ENCODE measurements around the gene PURA. TPM values are rescaled to one million over a fixed set of nuclear protein-coding genes. Genes with fewer than 3 reads are reported as not detected.

The PURA gene
- total and polyA plus RNA-seq, 4 experiments from 2014 or later: 2.5 to 36.2 (median 18.0) TPM

DNA sequence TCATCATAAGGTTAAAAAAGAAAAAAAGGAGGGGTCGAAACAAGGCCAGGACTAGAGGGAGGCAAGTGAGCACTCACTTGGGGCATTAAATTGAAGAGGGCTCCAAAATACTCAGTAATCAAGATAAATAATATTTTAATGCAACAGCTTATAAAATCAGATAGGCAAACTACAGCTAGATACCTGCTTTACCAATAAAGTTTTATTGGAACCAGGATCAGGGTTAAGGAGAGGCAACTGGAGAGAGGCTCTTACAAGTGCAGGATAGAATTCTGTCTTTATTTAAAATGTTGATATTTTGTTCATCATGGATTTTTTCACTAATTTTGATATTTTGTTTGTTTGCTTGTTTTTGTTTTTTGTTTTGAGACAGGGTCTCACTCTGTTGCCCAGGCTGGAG is 30.3 kb upstream of the PURA start:
- no peaks in the 10 kb centered on the region for H3K4me1 Mint-ChIP-seq
- H3K27me3 ChIP-seq (ENCODE audit: insufficient read depth, low read length): no peaks in the 10 kb centered on the region
- no peak overlapping the region for H3K27ac ChIP-seq (ENCODE audit: low read depth, low read length)
- H3K36me3 Mint-ChIP-seq: no peaks in the 10 kb centered on the region
- no peak for DNase-seq
- no peaks in the 10 kb centered on the region for H3K9me3 Mint-ChIP-seq
- no peaks in the 10 kb centered on the region for H3K4me1 ChIP-seq (ENCODE audit: insufficient read depth, low read length)
- H3K27me3 Mint-ChIP-seq: peaks cover 11 to 21% of the 10 kb centered on the region in 2 donors
- ChIA-PET POLR2A (ENCODE audit: partially characterized antibody) (no interaction called here), CTCF (ENCODE audit: partially characterized antibody) (interaction anchor here (1.0 to 1.5 kb wide), 3 partner anchors 11 to 60 kb away, joined by 3 read pairs; no protein-coding TSS in a partner anchor)
- no peaks in the 10 kb centered on the region for H3K36me3 ChIP-seq (ENCODE audit: insufficient read depth, low read length)
- intact Hi-C loops (cut with micrococcal nuclease): no loop called here
- H3K9me3 ChIP-seq (ENCODE audit: control insufficient read depth in 1 of 2, low read length in 2 of 2): no peaks in the 10 kb centered on the region
- no peak overlapping the region for H3K27ac Mint-ChIP-seq
- no peak overlapping the region for H3K4me3 Mint-ChIP-seq
- H3K4me3 ChIP-seq (ENCODE audit: low read length in 2 of 2): no peak overlapping the region

DNA sequence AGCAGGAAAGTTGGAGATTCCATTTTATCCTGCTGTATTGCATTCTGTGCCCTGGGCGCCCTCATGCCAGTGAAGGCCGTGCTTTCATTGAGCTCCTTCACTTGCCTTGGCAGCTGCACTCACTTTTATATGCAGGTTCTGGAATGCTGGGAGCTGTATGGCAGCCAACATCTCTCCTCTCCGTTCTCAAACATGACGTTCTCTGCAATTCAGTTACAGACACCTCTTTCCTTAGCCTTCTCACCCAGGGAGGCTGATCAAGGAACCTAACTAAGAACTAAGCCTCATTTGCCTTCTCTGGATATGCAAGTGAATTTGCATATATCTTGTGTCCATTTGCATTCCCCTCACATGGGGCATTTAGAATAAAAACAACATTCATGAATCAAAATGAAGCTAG is 29.4 kb upstream of the PURA start:
- intact Hi-C loops (cut with micrococcal nuclease): no loop called here
- no peaks in the 10 kb centered on the region for H3K27me3 ChIP-seq (ENCODE audit: insufficient read depth, low read length)
- H3K27ac ChIP-seq (ENCODE audit: low read depth, low read length): no peak overlapping the region
- H3K4me1 ChIP-seq (ENCODE audit: insufficient read depth, low read length): no peaks in the 10 kb centered on the region
- H3K36me3 ChIP-seq (ENCODE audit: insufficient read depth, low read length): no peaks in the 10 kb centered on the region
- no peak for DNase-seq
- Mint-ChIP-seq H3K9me3 (peaks cover 0 to 7% (median 5%) of the 10 kb centered on the region in 8 donors), H3K27ac (no peak overlapping the region), H3K27me3 (peaks cover 9 to 16% of the 10 kb centered on the region in 2 donors), H3K4me3 (no peak overlapping the region), H3K36me3 (no peaks in the 10 kb centered on the region), H3K4me1 (no peaks in the 10 kb centered on the region)
- POLR2A ChIA-PET (ENCODE audit: partially characterized antibody): no interaction called here
- H3K4me3 ChIP-seq (ENCODE audit: low read length in 2 of 2): no peak overlapping the region
- CTCF ChIA-PET (ENCODE audit: partially characterized antibody): interaction anchor here (1.4 to 1.5 kb wide), 2 partner anchors 22 to 59 kb away, joined by 3 read pairs; no protein-coding TSS in a partner anchor
- H3K9me3 ChIP-seq (ENCODE audit: control insufficient read depth in 1 of 2, low read length in 2 of 2): peaks cover 0 to 4% of the 10 kb centered on the region in 2 donors

DNA sequence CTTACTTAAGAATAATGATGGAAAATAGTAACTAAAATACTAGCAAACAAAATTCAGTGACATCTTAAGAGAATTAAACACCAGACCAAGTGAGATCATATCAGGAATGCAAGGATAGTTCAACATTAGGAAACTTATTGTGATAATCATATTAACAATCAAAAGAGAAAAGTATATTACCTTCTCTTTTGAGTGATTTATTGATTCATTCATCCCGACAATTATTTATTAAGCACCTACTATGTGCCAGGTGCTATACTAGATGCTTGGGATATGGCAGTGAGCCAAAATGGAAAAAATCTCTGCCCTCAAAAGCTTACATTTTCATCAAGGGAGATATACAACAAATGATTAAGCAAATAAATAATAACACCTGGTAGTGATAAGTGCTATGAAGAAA is 23.7 kb upstream of the PURA start:
- ChIA-PET POLR2A (ENCODE audit: partially characterized antibody) (no interaction called here), CTCF (ENCODE audit: partially characterized antibody) (no interaction called here)
- Histone ChIP-seq H3K27me3 (ENCODE audit: insufficient read depth, low read length) (no peaks in the 10 kb centered on the region), H3K4me3 (ENCODE audit: low read length in 2 of 2) (no peak overlapping the region), H3K4me1 (ENCODE audit: insufficient read depth, low read length) (no peaks in the 10 kb centered on the region), H3K27ac (ENCODE audit: low read depth, low read length) (no peak overlapping the region), H3K9me3 (ENCODE audit: control insufficient read depth in 1 of 2, low read length in 2 of 2) (peaks cover 0 to 13% of the 10 kb centered on the region in 2 donors), H3K36me3 (ENCODE audit: insufficient read depth, low read length) (no peaks in the 10 kb centered on the region)
- Mint-ChIP-seq H3K4me3 (no peak overlapping the region), H3K36me3 (peaks cover 6 to 11% of the 10 kb centered on the region in 2 donors), H3K4me1 (no peaks in the 10 kb centered on the region), H3K27me3 (peaks cover 14 to 18% of the 10 kb centered on the region in 2 donors), H3K9me3 (peaks cover 0 to 28% (median 22%) of the 10 kb centered on the region in 8 donors), H3K27ac (no peak overlapping the region)
- intact Hi-C loops (cut with micrococcal nuclease): no loop called here
- no peak for DNase-seq

DNA sequence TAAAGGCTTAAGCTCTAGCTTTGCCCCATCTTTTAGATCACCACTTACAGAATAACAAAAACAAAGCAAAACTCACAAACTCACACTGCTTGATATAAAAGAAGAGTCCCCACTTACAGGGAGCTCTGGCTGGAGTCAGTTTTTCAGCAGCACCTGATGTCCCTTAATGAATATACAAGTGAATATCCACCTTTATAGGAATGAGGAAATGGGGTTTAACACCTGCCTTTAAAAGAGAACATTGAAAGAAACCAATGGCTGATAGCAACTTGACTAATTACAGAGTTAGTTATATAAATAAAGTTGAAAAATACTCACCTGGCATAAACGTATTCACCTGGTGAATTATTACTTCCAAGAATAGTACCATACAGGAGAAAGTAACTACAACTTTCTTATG is 20.7 kb upstream of the PURA start:
- Histone ChIP-seq H3K4me3 (ENCODE audit: low read length in 2 of 2) (no peak overlapping the region), H3K9me3 (ENCODE audit: control insufficient read depth in 1 of 2, low read length in 2 of 2) (peaks cover 0 to 13% of the 10 kb centered on the region in 2 donors), H3K27ac (ENCODE audit: low read depth, low read length) (no peak overlapping the region), H3K4me1 (ENCODE audit: insufficient read depth, low read length) (no peaks in the 10 kb centered on the region), H3K36me3 (ENCODE audit: insufficient read depth, low read length) (no peaks in the 10 kb centered on the region), H3K27me3 (ENCODE audit: insufficient read depth, low read length) (no peaks in the 10 kb centered on the region)
- intact Hi-C loops (cut with micrococcal nuclease): no loop called here
- Mint-ChIP-seq H3K4me1 (no peaks in the 10 kb centered on the region), H3K4me3 (no peak overlapping the region), H3K27ac (no peak overlapping the region), H3K9me3 (peaks cover 0 to 28% (median 22%) of the 10 kb centered on the region in 8 donors), H3K36me3 (peaks cover 6 to 11% of the 10 kb centered on the region in 2 donors), H3K27me3 (peaks cover 13 to 15% of the 10 kb centered on the region in 2 donors)
- DNase-seq: no peak
- CTCF ChIA-PET (ENCODE audit: partially characterized antibody): interaction anchor here (0.6 to 2.0 kb wide), 2 partner anchors 51 to 243 kb away, joined by 3 to 5 read pairs; no protein-coding TSS in a partner anchor
- POLR2A ChIA-PET (ENCODE audit: partially characterized antibody): no interaction called here

DNA sequence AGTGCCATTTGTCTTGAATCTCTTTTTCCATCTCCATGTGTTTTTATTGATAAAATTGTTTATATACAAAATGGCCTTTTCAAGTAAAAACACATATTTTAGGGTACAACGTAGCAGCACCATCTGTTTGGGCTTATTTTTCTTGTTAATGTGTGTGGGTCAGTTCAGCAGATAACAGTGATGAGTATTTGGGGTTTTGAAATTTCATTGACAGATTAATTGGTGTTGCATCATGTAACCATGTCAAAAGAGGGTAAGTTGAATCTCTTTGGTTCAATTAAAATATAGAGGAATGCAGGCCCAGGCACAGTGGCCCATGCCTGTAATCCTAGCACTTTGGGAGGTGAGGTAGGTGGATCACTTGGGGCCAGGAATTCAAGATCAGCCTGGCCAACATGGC is 20.0 kb upstream of the PURA start:
- intact Hi-C loops (cut with micrococcal nuclease): no loop called here
- no peaks in the 10 kb centered on the region for H3K36me3 ChIP-seq (ENCODE audit: insufficient read depth, low read length)
- POLR2A ChIA-PET (ENCODE audit: partially characterized antibody): no interaction called here
- Mint-ChIP-seq H3K4me3 (no peak overlapping the region), H3K4me1 (no peaks in the 10 kb centered on the region), H3K9me3 (peaks cover 0 to 28% (median 22%) of the 10 kb centered on the region in 8 donors), H3K36me3 (peaks cover 6 to 11% of the 10 kb centered on the region in 2 donors), H3K27ac (no peak overlapping the region), H3K27me3 (peaks cover 13 to 15% of the 10 kb centered on the region in 2 donors)
- CTCF ChIA-PET (ENCODE audit: partially characterized antibody): interaction anchor here (0.9 to 1.6 kb wide), 3 partner anchors 20 to 48 kb away, joined by 3 read pairs; no protein-coding TSS in a partner anchor
- peaks cover 0 to 13% of the 10 kb centered on the region in 2 donors for H3K9me3 ChIP-seq (ENCODE audit: control insufficient read depth in 1 of 2, low read length in 2 of 2)
- H3K4me3 ChIP-seq (ENCODE audit: low read length in 2 of 2): no peak overlapping the region
- H3K4me1 ChIP-seq (ENCODE audit: insufficient read depth, low read length): no peaks in the 10 kb centered on the region
- no peak overlapping the region for H3K27ac ChIP-seq (ENCODE audit: low read depth, low read length)
- H3K27me3 ChIP-seq (ENCODE audit: insufficient read depth, low read length): no peaks in the 10 kb centered on the region
- no peak for DNase-seq

DNA sequence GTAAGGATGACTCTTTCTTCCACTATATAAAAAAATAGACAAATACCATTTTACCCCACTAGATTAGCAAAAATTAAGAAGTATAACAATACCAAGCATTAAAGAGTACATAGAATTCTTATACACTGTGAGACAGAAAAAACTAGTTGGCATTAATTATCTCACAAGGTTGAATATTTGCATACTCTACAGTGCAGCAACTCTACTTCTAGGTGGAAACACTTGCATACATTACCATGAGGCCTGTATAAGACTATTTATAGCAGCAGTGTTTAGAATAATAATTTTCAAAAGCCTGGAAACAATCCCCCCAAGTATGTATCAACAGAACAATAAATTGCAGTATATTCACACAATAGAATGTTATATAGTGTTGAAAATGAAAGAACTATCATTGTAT is 19.0 kb upstream of the PURA start:
- Histone ChIP-seq H3K4me1 (ENCODE audit: insufficient read depth, low read length) (no peaks in the 10 kb centered on the region), H3K36me3 (ENCODE audit: insufficient read depth, low read length) (no peaks in the 10 kb centered on the region), H3K4me3 (ENCODE audit: low read length in 2 of 2) (no peak overlapping the region), H3K27me3 (ENCODE audit: insufficient read depth, low read length) (no peaks in the 10 kb centered on the region), H3K27ac (ENCODE audit: low read depth, low read length) (no peak overlapping the region), H3K9me3 (ENCODE audit: control insufficient read depth in 1 of 2, low read length in 2 of 2) (peaks cover 0 to 6% of the 10 kb centered on the region in 2 donors)
- H3K4me1 Mint-ChIP-seq: no peaks in the 10 kb centered on the region
- POLR2A ChIA-PET (ENCODE audit: partially characterized antibody): no interaction called here
- H3K9me3 Mint-ChIP-seq: peaks cover under 1 to 19% (median 13%) of the 10 kb centered on the region in 8 donors
- H3K4me3 Mint-ChIP-seq: no peak overlapping the region
- no peak for DNase-seq
- CTCF ChIA-PET (ENCODE audit: partially characterized antibody): interaction anchor here (0.9 to 1.6 kb wide), 3 partner anchors 21 to 46 kb away, joined by 3 read pairs; no protein-coding TSS in a partner anchor
- no peak overlapping the region for H3K27ac Mint-ChIP-seq
- H3K36me3 Mint-ChIP-seq: peaks cover 6 to 11% of the 10 kb centered on the region in 2 donors
- intact Hi-C loops (cut with micrococcal nuclease): no loop called here
- peaks cover 13 to 16% of the 10 kb centered on the region in 2 donors for H3K27me3 Mint-ChIP-seq

DNA sequence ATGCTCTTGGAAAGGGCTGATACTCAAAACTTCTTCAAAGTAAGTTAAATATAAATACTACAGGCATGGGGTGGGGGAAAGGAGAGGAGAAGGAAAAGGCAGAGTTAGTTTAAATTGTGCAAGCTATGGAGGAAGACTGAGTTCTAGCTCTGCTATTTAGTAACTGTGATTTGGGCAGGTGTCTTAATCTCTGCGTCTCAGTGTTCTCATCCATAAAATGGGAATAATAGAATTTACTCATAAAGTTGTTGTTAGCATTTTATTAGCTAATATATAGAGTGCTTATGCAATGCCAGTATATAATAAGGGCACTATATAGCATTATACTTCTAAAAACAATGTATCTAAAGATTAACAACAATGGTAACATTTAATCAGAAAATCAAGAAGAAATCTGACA is 12.7 kb upstream of the PURA start:
- no peak for DNase-seq
- Mint-ChIP-seq H3K27me3 (peaks cover 3 to 7% of the 10 kb centered on the region in 2 donors), H3K27ac (no peak overlapping the region), H3K4me3 (no peak overlapping the region), H3K36me3 (peaks cover 0 to 3% of the 10 kb centered on the region in 2 donors), H3K9me3 (peaks cover 0 to 3% (median 0%) of the 10 kb centered on the region in 8 donors), H3K4me1 (peaks cover 0 to 3% (median 2%) of the 10 kb centered on the region in 4 donors)
- Histone ChIP-seq H3K36me3 (ENCODE audit: insufficient read depth, low read length) (no peaks in the 10 kb centered on the region), H3K4me1 (ENCODE audit: insufficient read depth, low read length) (no peaks in the 10 kb centered on the region), H3K9me3 (ENCODE audit: control insufficient read depth in 1 of 2, low read length in 2 of 2) (no peaks in the 10 kb centered on the region), H3K27ac (ENCODE audit: low read depth, low read length) (no peak overlapping the region), H3K4me3 (ENCODE audit: low read length in 2 of 2) (no peak overlapping the region), H3K27me3 (ENCODE audit: insufficient read depth, low read length) (no peaks in the 10 kb centered on the region)
- intact Hi-C loops (cut with micrococcal nuclease): loop anchor here (10.0 kb wide), 2 partner anchors 604 to 1224 kb away; partner anchors contain the start of genes TAF7 and ZMAT2
- CTCF ChIA-PET (ENCODE audit: partially characterized antibody): interaction anchor here (10.2 kb wide), 1 partner anchor 43 kb away, joined by 72 read pairs; no protein-coding TSS in a partner anchor
- POLR2A ChIA-PET (ENCODE audit: partially characterized antibody): no interaction called here
